Fibroblast of skin of back (primary cell): ENCODE measurements around the gene RIPOR3. TPM values are rescaled to one million over a fixed set of nuclear protein-coding genes. Genes with fewer than 3 reads are reported as not detected.

Source experiments
- DNase-seq: peaks from one replicate; pipeline ENCODE4 v3.0.0-alpha.2; 2013
- polyA plus RNA-seq, 2 experiments: library from polyadenylated mRNA; unstranded; fragments of 120-200 nt; gene quantifications; one replicate each; pipeline ENCODE4 v1.2.1, GENCODE V29; 2013; ENCODE audit not compliant: insufficient read length in 2 of 2

RIPOR3 gene
- 0.16 TPM for polyA plus RNA-seq (2013, experiment 1 of 2; ENCODE audit: insufficient read length)
- polyA plus RNA-seq (2013, experiment 2 of 2; ENCODE audit: insufficient read length): 0.06 TPM

GRCh38 chr20:50690650-50691572 is at the start of gene RIPOR3:
RIPOR3 (minus strand) TSS chr20:50691542; CDS start chr20:50691128, 414 bp downstream.
- DNase-seq: no peak

- no peak for DNase-seq
Observed at GRCh38 chr20:50737352-50737751, 46.0 kb upstream of the RIPOR3 start.

- no peak for DNase-seq
Observed at GRCh38 chr20:50735813-50736212, 44.5 kb upstream of the RIPOR3 start.

GRCh38 chr20:50734730-50735679 is 43.7 kb upstream of the RIPOR3 start:
- DNase-seq: no peak

- no peak for DNase-seq
Observed at GRCh38 chr20:50733644-50734349, 42.5 kb upstream of the RIPOR3 start.

GRCh38 chr20:50731930-50732690 is 40.8 kb upstream of the RIPOR3 start:
- DNase-seq: no peak

- peak; percentile 89 for DNase-seq
Observed at GRCh38 chr20:50731055-50731929, 40.0 kb upstream of the RIPOR3 start, which contains the start of gene PARD6B. PARD6B (plus strand) TSS chr20:50731580; CDS start chr20:50731787, 207 bp downstream.

GRCh38 chr20:50730765-50731054 is 39.4 kb upstream of the RIPOR3 start:
- DNase-seq: no peak

GRCh38 chr20:50729901-50730764 is 38.8 kb upstream of the RIPOR3 start:
- peak; percentile 29 for DNase-seq

- peak; percentile 24 for DNase-seq
Observed at GRCh38 chr20:50728981-50729874, 37.9 kb upstream of the RIPOR3 start.

GRCh38 chr20:50728486-50728980 is 37.2 kb upstream of the RIPOR3 start:
- no peak for DNase-seq

GRCh38 chr20:50727792-50728485 is 36.6 kb upstream of the RIPOR3 start:
- no peak for DNase-seq

- DNase-seq: no peak
Observed at GRCh38 chr20:50726955-50727791, 35.8 kb upstream of the RIPOR3 start.

GRCh38 chr20:50725724-50726005 is 34.3 kb upstream of the RIPOR3 start:
- DNase-seq: no peak

- peak; percentile 94 for DNase-seq
Observed at GRCh38 chr20:50724851-50725723, 33.7 kb upstream of the RIPOR3 start.
